HepG2 (cell line): ENCODE data around the gene SCRT2. TPM values are rescaled to one million over a fixed set of nuclear protein-coding genes. Genes with fewer than 3 reads are reported as not detected.
A peak's percentile ranks its signal among the peaks of the same experiment; 100 is the strongest.

Source experiments
- AGO1 ChIP-seq: fragments of 200-400 bp; formaldehyde crosslinking; IDR thresholded peaks from 2 replicates; pipeline ENCODE4 v1.6.1; 2017; ENCODE audit warnings: mild to moderate bottlenecking, low read depth, low read length, moderate library complexity; ENCODE audit not compliant: poor library complexity, severe bottlenecking
- HNF4G ChIP-seq, 2 experiments: sonication (generic) in 1 of 2; formaldehyde crosslinking in 1 of 2; IDR thresholded peaks; 2 replicates each; pipeline versions ENCODE4 v1.4.0 to v1.6.1; 2011 to 2020; ENCODE audit warnings: borderline replicate concordance in 2 of 2, low read depth in 2 of 2, mild to moderate bottlenecking in 2 of 2, low read length in 1 of 2, missing genetic modification reagents in 1 of 2, moderate library complexity in 1 of 2
- HOXA7 ChIP-seq: sonication (generic); formaldehyde crosslinking; IDR thresholded peaks from 2 replicates; pipeline ENCODE4 v1.8.1; 2022; ENCODE audit warnings: mild to moderate bottlenecking, missing genetic modification reagents, moderate library complexity
- IRX3 ChIP-seq: sonication (generic); formaldehyde crosslinking; IDR thresholded peaks from 2 replicates; pipeline ENCODE4 v1.8.1; 2023; ENCODE audit warnings: mild to moderate bottlenecking, low read depth, missing genetic modification reagents, borderline replicate concordance
- ISX ChIP-seq: sonication (generic); formaldehyde crosslinking; conservative IDR thresholded peaks from 2 replicates; pipeline ENCODE4 v1.5.0; 2020; ENCODE audit warnings: missing genetic modification reagents
- KAT2B ChIP-seq: fragments of 150-350 bp; IDR thresholded peaks from 2 replicates; pipeline ENCODE4 v1.6.1; 2014; ENCODE audit warnings: low read depth, low read length, borderline replicate concordance
- KDM3A ChIP-seq: IDR thresholded peaks from 2 replicates; pipeline ENCODE4 v1.6.1; 2018; ENCODE audit warnings: low read depth, missing compliant biosample characterization
- PPARG ChIP-seq: conservative IDR thresholded peaks from 2 replicates; pipeline ENCODE4 v1.6.1; 2016; ENCODE audit warnings: missing biosample characterization, missing genetic modification reagents
- SP5 ChIP-seq: IDR thresholded peaks from 2 replicates; pipeline ENCODE4 v1.6.1; 2016; ENCODE audit warnings: low read depth, borderline replicate concordance
- ZNF121 ChIP-seq: sonication (generic); formaldehyde crosslinking; IDR thresholded peaks from 2 replicates; pipeline ENCODE4 v1.5.0; 2020; ENCODE audit warnings: mild to moderate bottlenecking, missing genetic modification reagents
- ZNF547 ChIP-seq: sonication (generic); formaldehyde crosslinking; IDR thresholded peaks from 2 replicates; pipeline ENCODE4 v1.5.1; 2020; ENCODE audit warnings: mild to moderate bottlenecking, missing genetic modification reagents
- ZSCAN29 ChIP-seq: sonication (generic); formaldehyde crosslinking; conservative IDR thresholded peaks from 2 replicates; pipeline ENCODE4 v1.4.0; 2020; ENCODE audit warnings: mild to moderate bottlenecking, missing genetic modification reagents
- polyA plus RNA-seq, 8 experiments: library from polyadenylated mRNA; depleted of rRNA in 3 of 8; stranded (reverse) in 7 of 8; unstranded in 1 of 8; fragments of >200 nt; fragmentation: Illumina TruSeq in 4 of 8; extraction: Trizol in 4 of 8; gene quantifications; 2 replicates each; pipeline versions ENCODE4 v1.2.1 to v1.2.3, GENCODE V29; 2011 to 2016; ENCODE audit warnings: low read depth in 4 of 8, missing spikeins in 1 of 8, mixed read lengths in 1 of 8; ENCODE audit not compliant: insufficient read depth in 1 of 8
- total RNA-seq, 5 experiments: library from RNA; depleted of rRNA; stranded (reverse); fragments of >200 nt; fragmentation: Illumina TruSeq; extraction: Trizol; gene quantifications; 2 replicates each; pipeline ENCODE4 v1.2.3, GENCODE V29; 2016; ENCODE audit warnings: low read depth in 1 of 5
- TF ChIP-seq, protein P1 (sequence below): IDR thresholded peaks from 2 replicates; pipeline ENCODE4 v1.6.1; 2016; ENCODE audit warnings: low read depth, missing genetic modification reagents, missing compliant biosample characterization
- TF ChIP-seq, protein P2 (sequence below): sonication (generic); formaldehyde crosslinking; IDR thresholded peaks from 2 replicates; pipeline ENCODE4 v1.4.0; 2020; ENCODE audit warnings: missing genetic modification reagents
- TF ChIP-seq, protein P3 (sequence below): sonication (generic); formaldehyde crosslinking; IDR thresholded peaks from 2 replicates; pipeline ENCODE4 v1.5.1; 2020; ENCODE audit warnings: missing genetic modification reagents, mild to moderate bottlenecking, borderline replicate concordance
- TF ChIP-seq, protein P4 (sequence below): sonication (generic); formaldehyde crosslinking; IDR thresholded peaks from 2 replicates; pipeline ENCODE4 v1.8.0; 2022; ENCODE audit warnings: low read depth, missing genetic modification reagents
- TF ChIP-seq, protein P5 (sequence below): sonication (generic); formaldehyde crosslinking; IDR thresholded peaks from 2 replicates; pipeline ENCODE4 v1.4.0; 2020; ENCODE audit warnings: missing genetic modification reagents

SCRT2 gene
- total and polyA plus RNA-seq, 2 of the 13 experiments (the other 11 are each of a cell fraction or from before 2014, with no cell fraction given), result not detected

DNA sequence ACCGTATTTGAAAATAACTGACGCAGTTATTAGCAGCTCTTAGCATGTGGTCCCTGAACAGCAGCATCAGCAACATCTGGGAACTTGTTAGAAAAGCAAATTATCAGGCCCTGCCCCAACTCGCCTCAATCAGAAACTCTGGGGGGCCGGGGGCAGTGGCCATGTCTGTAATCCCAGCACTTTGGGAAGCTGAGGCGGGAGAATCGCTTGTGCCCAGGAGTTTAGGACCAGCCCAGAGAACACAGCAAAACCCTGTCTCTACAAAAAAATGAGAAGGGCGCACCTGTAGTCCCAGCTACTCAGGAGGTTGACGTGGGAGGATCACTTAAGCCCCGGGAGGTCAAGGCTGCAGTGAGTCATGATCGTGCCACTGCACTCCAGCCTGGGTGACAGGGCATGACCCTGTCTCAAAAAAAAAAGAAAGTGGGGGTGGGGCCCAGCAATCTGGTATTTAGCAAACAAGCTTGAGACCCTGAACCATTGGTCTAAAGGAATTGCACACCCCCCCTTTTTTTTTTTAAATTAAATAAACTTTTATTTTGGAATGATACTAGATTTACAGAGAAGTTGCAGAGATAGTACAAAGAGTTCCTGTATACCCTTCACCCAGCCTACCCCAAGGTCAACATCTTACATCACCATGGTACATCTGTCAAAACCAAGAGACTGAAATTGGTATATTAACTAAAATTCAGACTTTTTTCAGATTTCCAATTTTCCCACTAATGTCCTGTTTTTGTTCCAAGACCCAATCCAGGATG, 29.3 kb downstream of the SCRT2 start (continued):
- TF ChIP-seq, protein P1, sequence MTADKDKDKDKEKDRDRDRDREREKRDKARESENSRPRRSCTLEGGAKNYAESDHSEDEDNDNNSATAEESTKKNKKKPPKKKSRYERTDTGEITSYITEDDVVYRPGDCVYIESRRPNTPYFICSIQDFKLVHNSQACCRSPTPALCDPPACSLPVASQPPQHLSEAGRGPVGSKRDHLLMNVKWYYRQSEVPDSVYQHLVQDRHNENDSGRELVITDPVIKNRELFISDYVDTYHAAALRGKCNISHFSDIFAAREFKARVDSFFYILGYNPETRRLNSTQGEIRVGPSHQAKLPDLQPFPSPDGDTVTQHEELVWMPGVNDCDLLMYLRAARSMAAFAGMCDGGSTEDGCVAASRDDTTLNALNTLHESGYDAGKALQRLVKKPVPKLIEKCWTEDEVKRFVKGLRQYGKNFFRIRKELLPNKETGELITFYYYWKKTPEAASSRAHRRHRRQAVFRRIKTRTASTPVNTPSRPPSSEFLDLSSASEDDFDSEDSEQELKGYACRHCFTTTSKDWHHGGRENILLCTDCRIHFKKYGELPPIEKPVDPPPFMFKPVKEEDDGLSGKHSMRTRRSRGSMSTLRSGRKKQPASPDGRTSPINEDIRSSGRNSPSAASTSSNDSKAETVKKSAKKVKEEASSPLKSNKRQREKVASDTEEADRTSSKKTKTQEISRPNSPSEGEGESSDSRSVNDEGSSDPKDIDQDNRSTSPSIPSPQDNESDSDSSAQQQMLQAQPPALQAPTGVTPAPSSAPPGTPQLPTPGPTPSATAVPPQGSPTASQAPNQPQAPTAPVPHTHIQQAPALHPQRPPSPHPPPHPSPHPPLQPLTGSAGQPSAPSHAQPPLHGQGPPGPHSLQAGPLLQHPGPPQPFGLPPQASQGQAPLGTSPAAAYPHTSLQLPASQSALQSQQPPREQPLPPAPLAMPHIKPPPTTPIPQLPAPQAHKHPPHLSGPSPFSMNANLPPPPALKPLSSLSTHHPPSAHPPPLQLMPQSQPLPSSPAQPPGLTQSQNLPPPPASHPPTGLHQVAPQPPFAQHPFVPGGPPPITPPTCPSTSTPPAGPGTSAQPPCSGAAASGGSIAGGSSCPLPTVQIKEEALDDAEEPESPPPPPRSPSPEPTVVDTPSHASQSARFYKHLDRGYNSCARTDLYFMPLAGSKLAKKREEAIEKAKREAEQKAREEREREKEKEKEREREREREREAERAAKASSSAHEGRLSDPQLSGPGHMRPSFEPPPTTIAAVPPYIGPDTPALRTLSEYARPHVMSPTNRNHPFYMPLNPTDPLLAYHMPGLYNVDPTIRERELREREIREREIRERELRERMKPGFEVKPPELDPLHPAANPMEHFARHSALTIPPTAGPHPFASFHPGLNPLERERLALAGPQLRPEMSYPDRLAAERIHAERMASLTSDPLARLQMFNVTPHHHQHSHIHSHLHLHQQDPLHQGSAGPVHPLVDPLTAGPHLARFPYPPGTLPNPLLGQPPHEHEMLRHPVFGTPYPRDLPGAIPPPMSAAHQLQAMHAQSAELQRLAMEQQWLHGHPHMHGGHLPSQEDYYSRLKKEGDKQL (CRISPR knock-in tag), result no peak
- TF ChIP-seq, protein P2, sequence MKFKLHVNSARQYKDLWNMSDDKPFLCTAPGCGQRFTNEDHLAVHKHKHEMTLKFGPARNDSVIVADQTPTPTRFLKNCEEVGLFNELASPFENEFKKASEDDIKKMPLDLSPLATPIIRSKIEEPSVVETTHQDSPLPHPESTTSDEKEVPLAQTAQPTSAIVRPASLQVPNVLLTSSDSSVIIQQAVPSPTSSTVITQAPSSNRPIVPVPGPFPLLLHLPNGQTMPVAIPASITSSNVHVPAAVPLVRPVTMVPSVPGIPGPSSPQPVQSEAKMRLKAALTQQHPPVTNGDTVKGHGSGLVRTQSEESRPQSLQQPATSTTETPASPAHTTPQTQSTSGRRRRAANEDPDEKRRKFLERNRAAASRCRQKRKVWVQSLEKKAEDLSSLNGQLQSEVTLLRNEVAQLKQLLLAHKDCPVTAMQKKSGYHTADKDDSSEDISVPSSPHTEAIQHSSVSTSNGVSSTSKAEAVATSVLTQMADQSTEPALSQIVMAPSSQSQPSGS, result no peak
- peak; percentile 60 for TF ChIP-seq HNF4G (IDR thresholded peaks at IDR 0.05; ENCODE audit: borderline replicate concordance, low read depth, low read length)
- no peak for TF ChIP-seq HNF4G (CRISPR knock-in tag; IDR thresholded peaks at IDR 0.05; ENCODE audit: borderline replicate concordance, low read depth)
- TF ChIP-seq ZNF547 (CRISPR knock-in tag), result no peak
- no peak for TF ChIP-seq HOXA7
- TF ChIP-seq AGO1, result no peak
- peak; percentile 71; the same call in 1 of the 2 replicates for TF ChIP-seq SP5 (CRISPR knock-in tag)
- no peak for TF ChIP-seq ISX (CRISPR knock-in tag)
- TF ChIP-seq, protein P3, sequence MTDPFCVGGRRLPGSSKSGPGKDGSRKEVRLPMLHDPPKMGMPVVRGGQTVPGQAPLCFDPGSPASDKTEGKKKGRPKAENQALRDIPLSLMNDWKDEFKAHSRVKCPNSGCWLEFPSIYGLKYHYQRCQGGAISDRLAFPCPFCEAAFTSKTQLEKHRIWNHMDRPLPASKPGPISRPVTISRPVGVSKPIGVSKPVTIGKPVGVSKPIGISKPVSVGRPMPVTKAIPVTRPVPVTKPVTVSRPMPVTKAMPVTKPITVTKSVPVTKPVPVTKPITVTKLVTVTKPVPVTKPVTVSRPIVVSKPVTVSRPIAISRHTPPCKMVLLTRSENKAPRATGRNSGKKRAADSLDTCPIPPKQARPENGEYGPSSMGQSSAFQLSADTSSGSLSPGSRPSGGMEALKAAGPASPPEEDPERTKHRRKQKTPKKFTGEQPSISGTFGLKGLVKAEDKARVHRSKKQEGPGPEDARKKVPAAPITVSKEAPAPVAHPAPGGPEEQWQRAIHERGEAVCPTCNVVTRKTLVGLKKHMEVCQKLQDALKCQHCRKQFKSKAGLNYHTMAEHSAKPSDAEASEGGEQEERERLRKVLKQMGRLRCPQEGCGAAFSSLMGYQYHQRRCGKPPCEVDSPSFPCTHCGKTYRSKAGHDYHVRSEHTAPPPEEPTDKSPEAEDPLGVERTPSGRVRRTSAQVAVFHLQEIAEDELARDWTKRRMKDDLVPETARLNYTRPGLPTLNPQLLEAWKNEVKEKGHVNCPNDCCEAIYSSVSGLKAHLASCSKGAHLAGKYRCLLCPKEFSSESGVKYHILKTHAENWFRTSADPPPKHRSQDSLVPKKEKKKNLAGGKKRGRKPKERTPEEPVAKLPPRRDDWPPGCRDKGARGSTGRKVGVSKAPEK (CRISPR knock-in tag), result peak; percentile 50; the same call in 1 of the 2 replicates
- TF ChIP-seq KAT2B, result no peak
- TF ChIP-seq ZNF121 (CRISPR knock-in tag), result no peak
- TF ChIP-seq, protein P4, sequence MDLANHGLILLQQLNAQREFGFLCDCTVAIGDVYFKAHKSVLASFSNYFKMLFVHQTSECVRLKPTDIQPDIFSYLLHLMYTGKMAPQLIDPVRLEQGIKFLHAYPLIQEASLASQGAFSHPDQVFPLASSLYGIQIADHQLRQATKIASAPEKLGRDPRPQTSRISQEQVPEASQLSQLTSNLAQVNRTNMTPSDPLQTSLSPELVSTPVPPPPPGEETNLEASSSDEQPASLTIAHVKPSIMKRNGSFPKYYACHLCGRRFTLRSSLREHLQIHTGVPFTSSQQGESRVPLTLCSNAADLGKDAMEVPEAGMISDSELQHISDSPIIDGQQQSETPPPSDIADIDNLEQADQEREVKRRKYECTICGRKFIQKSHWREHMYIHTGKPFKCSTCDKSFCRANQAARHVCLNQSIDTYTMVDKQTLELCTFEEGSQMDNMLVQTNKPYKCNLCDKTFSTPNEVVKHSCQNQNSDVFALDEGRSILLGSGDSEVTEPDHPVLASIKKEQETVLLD (CRISPR knock-in tag), result no peak
- TF ChIP-seq ZSCAN29 (CRISPR knock-in tag), result no peak
- no peak for TF ChIP-seq KDM3A (CRISPR knock-in tag)
- TF ChIP-seq PPARG (CRISPR knock-in tag), result no peak
- TF ChIP-seq, protein P5, sequence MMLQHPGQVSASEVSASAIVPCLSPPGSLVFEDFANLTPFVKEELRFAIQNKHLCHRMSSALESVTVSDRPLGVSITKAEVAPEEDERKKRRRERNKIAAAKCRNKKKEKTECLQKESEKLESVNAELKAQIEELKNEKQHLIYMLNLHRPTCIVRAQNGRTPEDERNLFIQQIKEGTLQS (CRISPR knock-in tag), result peak; percentile 86
- TF ChIP-seq IRX3 (CRISPR knock-in tag), result no peak
